GM18498 (cell line): ENCODE measurements around the gene TSHZ2.
"Not testable (repeated sequence)": the region's sequence is repeated elsewhere in the genome, so short reads cannot be mapped to it uniquely, and the experiment has no call there.

Source experiments
- ATAC-seq: cut with Tn5 transposase; IDR thresholded peaks from one replicate; pipeline ENCODE4 v1.9.1; 2021; ENCODE audit warnings: mild to moderate bottlenecking, moderate library complexity; ENCODE audit not compliant: unreplicated experiment

Gene TSHZ2

GRCh38 chr20:53490620-53491019 is 518.5 kb downstream of the TSHZ2 start:
- ATAC-seq: no peak

GRCh38 chr20:53491462-53491861 is 519.3 kb downstream of the TSHZ2 start:
- no peak for ATAC-seq

DNA sequence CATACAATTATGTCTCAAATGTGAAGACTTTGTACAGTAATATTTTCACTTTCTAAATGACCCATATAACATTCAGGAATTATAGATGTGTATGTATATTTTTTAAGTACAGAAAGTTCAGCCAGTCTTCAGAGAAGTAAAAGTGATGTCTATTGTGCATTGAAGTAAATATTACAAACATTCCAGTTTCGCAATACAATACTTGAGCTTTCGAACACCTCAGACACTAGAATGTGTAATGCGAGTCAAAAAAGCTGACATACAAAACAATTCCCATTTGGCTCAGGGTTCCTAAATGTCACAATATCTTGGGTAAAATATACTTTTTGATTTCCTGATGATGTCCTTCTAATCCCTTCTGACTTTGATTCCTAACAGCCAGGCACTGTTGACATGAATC is 520.1 kb downstream of the TSHZ2 start:
- ATAC-seq: no peak

DNA sequence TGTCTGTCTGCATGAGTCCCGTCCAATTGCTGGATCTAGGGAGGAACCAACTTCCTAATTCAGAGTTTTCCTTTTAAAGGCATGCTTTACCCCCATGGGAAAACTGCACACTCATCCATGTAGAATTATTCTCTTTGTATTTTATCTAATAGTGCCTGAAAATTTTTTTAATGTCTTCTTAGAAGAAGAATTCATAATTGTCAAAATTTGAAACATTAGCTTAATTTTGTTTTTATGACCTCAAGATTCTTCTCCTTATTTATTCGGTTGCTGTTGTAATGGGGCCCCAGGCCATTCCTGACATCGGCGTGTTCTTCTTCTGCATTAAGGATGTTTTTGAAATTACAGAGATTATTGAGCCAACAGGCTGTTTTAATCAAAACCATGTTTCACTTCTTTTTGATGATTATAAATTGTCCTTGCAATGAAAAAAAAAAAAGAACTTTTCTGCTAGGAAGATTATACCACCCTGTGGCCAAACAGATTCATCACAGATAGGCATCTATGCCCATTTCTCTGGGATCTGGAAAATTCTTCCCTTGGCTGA is 521.2 kb downstream of the TSHZ2 start:
- ATAC-seq: no peak

DNA sequence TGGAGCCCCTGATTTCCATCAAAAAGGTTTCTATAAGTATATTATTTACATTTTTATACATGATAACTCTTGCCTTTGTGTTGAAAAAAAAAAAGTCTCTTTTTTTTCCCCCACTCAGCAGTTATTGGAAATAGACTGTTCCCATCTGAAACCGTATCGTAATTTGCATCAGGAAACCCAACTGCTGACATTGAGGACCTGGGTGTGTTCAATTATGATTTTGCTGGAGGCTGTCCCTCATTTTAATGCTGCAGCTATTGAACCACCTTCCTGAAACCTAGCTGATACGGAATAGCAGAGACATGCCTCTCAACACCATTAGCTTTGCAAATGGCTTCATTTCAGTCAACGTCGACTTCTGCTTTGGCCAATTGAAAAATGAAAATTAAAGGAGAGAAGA is 522.6 kb downstream of the TSHZ2 start:
- ATAC-seq: no peak

DNA sequence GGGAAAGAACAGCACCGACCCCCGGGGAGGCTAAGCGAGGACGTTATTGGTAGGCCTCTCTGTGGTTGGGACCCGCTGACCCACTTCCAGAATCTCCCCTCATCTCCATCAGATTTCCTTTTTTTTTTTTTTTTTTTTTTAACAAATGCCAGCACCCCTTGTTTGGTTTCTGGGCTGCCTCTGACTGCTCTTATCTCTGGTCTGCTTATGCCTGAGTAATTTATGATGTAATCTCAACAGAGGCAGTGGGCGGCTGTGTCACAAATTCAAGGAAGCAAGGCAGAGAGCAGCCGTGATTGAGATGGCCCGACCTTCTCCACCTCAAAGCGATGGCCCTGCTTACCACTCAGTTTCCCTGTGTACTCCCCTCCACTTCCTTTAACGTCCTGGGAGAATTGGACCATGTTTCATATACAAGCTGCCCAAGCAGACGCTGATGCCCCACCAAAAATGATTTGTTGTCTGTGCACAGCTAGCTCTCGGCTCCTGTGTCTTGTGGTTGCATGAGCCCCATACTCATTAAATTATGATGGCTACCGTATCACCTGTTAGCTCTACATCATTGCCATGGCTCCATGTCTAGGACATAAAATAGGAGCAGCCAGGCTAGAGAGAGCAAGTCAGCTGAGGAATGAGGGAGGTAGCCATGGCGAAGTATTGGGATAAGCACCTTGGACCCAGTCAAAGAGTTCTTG is 523.4 kb downstream of the TSHZ2 start:
- no peak for ATAC-seq

GRCh38 chr20:53497246-53497645 is 525.1 kb downstream of the TSHZ2 start:
- ATAC-seq: no peak

GRCh38 chr20:53498341-53498740 is 526.2 kb downstream of the TSHZ2 start:
- ATAC-seq: no peak

DNA sequence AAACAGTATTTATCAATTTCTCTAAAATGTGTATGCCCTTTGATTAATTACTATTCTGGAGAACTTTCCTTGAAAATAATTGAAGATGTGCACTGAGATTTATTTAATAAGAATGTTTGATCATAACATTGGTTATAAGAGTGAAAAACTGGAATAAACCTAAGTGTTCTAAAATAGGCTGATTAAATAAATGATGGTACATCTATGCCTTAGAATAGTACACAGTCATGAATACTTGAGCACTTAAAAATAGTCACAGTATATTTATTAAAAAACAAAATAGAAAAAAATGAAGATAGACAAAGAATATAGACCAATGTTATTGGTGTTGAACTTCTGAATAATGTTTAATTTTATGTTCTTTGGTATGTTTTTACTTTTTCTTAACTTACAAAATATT is 528.5 kb downstream of the TSHZ2 start:
- no peak for ATAC-seq

DNA sequence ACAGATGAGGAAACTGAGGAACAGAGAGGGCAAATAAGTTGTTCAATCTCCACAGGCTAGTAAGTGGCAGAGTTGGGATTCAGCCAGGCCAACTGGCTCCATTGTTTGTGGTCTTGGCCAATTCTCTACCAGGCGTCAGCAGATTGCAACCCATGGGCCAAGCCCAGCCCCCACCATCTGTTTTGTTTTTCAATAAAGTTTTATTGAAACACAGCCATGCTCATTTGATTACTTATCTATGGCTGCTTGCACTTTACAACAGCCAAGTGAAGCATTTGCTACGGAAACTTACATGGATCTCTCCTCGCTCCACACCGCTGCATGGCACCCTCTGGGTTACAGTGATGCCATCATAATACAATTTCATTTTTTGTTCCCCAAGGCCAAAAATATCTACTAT is 530.7 kb downstream of the TSHZ2 start:
- ATAC-seq: no peak

GRCh38 chr20:53503517-53503919 is 531.4 kb downstream of the TSHZ2 start:
- no peak for ATAC-seq

GRCh38 chr20:53504106-53504505 is 531.9 kb downstream of the TSHZ2 start:
- not testable (repeated sequence) for ATAC-seq

DNA sequence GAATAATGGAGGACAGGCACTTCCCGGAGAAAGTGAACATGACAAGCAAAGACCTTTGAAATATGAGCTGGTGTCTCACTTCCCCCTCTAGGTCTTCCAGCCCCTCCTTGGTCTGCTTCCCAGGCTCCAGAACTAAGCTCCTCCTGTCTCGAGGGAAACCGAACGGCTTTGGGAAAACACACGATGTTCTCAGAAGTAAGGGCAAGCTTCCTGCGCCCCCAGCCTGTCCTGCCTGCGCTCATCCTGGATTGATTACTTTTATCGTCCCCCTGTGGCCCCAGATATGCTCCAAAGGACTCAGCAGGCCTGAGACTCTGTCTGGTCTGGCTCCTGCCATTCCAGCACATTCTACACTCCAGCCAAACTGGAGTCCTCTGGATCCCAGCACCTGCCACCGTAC is 538.1 kb downstream of the TSHZ2 start:
- ATAC-seq: no peak

DNA sequence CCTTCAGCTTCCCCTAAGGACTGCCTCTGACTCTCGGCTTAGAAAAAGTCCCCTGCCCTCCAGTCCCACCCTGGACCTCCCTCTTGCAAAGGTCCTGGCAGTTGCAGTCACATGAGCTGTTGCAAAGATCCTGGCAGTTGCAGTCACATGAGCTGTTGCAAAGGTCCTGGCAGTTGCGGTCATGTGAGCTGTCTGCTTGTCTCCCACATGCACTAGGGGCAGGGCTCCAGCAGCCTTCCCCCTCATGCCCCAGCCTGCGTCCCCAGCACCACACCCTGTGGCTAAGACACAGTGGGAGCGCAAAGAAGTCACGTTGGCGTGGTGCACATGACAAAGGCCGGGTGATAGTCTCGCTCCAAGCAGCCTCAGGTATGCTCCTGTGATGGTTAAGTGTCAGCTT is 538.5 kb downstream of the TSHZ2 start:
- no peak for ATAC-seq

- ATAC-seq: no peak
Measured at GRCh38 chr20:53512076-53512475, 539.9 kb downstream of the TSHZ2 start.

DNA sequence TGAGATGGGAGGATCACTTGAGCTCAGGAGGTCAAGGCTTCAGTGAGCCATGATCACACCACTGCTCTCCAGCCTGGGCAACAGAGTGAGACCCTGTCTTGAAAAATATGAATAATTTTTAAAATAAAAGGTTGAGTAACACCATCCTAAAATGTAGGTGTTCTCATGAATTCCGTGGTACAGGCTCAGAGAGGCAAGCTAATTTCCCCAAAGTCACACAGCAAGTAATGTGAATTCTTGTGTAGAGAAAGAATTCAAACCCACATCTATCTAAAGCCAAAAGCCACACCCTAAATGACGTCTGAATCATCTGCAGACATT is 541.0 kb downstream of the TSHZ2 start:
- ATAC-seq: no peak

DNA sequence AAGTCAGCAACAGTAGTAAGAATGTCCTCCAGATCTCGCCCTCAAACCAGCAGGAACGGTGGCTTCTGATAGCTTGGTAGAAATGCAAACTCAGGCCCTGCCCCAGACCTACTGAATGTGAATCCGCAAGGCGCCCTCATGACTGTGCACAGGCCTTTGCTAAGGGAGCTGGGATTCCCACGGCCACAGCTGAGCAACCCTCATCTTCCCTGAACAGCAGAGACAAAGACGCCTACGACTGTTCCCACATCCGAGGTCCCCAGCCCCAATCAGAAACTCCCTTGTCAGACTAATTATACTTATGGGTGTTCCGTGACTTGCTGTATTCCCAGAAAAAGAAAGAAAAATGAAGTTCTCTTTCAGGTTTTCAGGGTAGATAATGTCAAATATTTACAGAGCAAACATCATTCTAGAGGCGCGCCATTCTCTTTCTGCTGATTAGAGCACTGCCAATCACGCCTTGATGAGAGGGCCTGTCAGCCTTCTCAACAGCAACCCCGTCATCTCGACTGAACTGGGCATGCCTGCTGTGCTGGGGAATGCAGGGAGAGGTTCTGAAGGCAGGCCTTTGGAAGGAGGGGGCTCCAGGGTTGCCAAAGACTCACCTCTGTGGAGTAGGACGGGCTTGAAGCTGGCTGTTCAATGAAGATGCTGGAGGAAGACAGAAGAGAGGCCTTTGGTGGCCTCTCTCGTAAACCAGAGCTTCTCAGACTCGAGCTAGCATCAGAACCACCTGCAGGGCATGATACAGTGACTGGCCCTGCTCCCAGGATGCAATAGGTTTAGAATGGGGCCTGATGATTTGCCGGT is 541.5 kb downstream of the TSHZ2 start:
- no peak for ATAC-seq

DNA sequence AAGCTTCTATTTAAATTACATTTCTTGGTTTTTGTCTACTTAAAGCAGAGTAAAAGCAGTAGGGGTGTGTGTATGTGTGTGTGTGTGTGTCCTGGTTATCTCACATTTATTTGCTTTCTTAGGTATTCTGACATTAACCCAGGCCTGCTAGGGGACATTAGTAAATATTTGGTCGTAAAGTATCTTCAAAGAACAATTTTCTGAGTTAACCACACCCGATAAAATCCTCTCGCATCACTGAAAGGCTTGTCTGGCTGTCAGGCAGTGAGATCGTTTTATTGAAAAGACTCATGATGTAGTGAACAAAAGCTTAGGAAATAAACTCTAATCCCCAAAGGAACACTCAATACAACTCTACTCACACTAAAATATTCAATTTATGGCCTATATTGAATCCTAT is 543.6 kb downstream of the TSHZ2 start:
- no peak for ATAC-seq

- ATAC-seq: no peak
Measured at GRCh38 chr20:53517146-53517545, 545.0 kb downstream of the TSHZ2 start.

- not testable (repeated sequence) for ATAC-seq
Measured at GRCh38 chr20:53521421-53521820, 549.3 kb downstream of the TSHZ2 start.

DNA sequence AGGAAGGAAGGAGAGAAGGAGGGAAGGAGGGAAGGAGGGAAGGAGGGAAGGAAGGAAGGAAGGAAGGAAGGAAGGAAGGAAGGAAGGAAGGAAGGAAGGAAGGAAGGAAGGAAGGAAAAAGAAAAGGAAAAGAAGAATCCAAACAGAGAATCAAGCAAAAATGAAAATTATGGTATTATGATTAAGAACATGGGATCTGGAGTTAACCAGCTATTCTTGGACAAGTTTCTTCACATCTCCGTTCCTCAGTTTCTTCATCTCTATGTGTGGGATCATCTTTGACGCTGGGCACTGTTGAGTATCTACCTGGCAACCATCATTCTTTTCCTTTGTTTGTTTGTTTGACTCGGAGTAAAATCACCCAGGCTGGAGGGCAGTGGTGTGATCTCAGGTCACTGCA is 549.9 kb downstream of the TSHZ2 start:
- no peak for ATAC-seq

- ATAC-seq: no peak
Measured at GRCh38 chr20:53522696-53523095, 550.5 kb downstream of the TSHZ2 start.
